Left lung (tissue), 10 donors: Measurements from ENCODE around the gene EEF1AKMT3. TPM values are rescaled to one million over a fixed set of nuclear protein-coding genes. Genes with fewer than 3 reads are reported as not detected.

Source experiments
- ATAC-seq: fragments of 200-7000 bp; cut with Tn5 transposase; one replicate; pipeline ENCODE4 v1.9.1; 2020; ENCODE audit warnings: moderate library complexity
- DNase-seq, 4 donors: peaks; one replicate each; pipeline ENCODE4 v3.0.0-alpha.2; 2013 to 2020
- H3K27ac ChIP-seq, 2 donors: fragments of 200-600 bp; sonication (generic) in 1 of 2; one replicate each; pipeline versions ENCODE4 v1.5.0 to v1.8.0; 2020 to 2021
- H3K27me3 ChIP-seq, 2 donors: fragments of 200-600 bp; sonication (generic) in 1 of 2; one replicate each; pipeline versions ENCODE4 v1.5.0 to v1.8.0; 2020 to 2021
- H3K36me3 ChIP-seq, 2 donors: fragments of 200-600 bp; sonication (generic) in 1 of 2; one replicate each; pipeline versions ENCODE4 v1.5.0 to v1.8.0; 2020 to 2021
- H3K4me1 ChIP-seq, 2 donors: fragments of 200-600 bp; one replicate each; pipeline ENCODE4 v1.8.0; 2021
- H3K4me3 ChIP-seq, 2 donors: fragments of 200-600 bp; sonication (generic) in 1 of 2; one replicate each; pipeline versions ENCODE4 v1.5.0 to v1.8.0; 2020 to 2021; ENCODE audit warnings: mild to moderate bottlenecking in 1 of 2
- H3K9me3 ChIP-seq, 2 donors: fragments of 200-600 bp; sonication (generic) in 1 of 2; one replicate each; pipeline versions ENCODE4 v1.5.0 to v1.8.0; 2020 to 2021
- intact Hi-C, 2 donors: fragments of 100-400 bp; cut with DNase I; formaldehyde crosslinking; loops; one replicate each; pipeline versions ENCODE4 v1.11.2 to v1.14.2; 2022
- polyA plus RNA-seq, 6 donors: library from polyadenylated mRNA; unstranded; fragments of 120-200 nt; gene quantifications; one replicate each; pipeline ENCODE4 v1.2.1, GENCODE V29; 2013; ENCODE audit not compliant: insufficient read length in 6 of 6
- total RNA-seq, 2 donors: library from RNA; stranded (reverse); fragmentation: NEBNext Ultra II Directional; extraction: Animal tissue kit (Norgen Biotek cat#: 25700); gene quantifications; one replicate each; pipeline ENCODE4 v1.2.1, GENCODE V29; 2021
- TF ChIP-seq, protein P1 (sequence below), 2 donors: fragments of 200-600 bp; sonication (generic) in 1 of 2; IDR thresholded peaks; one replicate each; pipeline versions ENCODE4 v1.5.0 to v1.8.0; 2021; ENCODE audit warnings: antibody characterized with exemption in 2 of 2
- donor health status: DM: no; HTN: yes; CAD: no.
- donor health status: DM: no; HTN: no; CAD: no.

The EEF1AKMT3 gene
- total and polyA plus RNA-seq, 8 donors: 6.2 to 19.7 (median 16.6) TPM

DNA sequence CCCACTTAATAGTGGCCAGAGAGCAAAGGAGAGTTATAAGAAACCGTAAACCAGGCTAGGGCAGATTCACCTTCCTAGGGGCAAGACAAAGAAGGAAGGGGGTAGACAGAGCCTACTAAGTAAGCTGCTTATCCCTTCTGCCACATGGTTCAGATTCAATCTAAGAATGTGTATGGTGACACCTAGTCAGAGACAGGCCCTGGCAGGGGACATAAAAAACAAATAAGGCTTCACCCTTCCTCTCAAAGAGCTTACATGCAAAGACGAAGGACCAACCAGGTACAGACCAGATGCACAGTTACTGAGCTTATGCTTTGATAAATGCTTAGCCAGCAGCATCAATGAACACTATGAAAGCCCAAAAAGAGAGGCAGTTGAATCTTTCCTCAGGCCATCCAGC lies 10.0 kb upstream of the EEF1AKMT3 start:
- Histone ChIP-seq H3K4me1 (peaks cover 23 to 32% of the 10 kb centered on the region in 2 donors), H3K36me3 (peaks cover 0 to 20% of the 10 kb centered on the region in 2 donors), H3K9me3 (no peaks in the 10 kb centered on the region), H3K27me3 (peaks cover 24 to 51% of the 10 kb centered on the region in 2 donors), H3K27ac (no peak overlapping the region), H3K4me3 (no peak overlapping the region)
- ATAC-seq (no peak), DNase-seq (no peak)
- TF ChIP-seq, protein P1, sequence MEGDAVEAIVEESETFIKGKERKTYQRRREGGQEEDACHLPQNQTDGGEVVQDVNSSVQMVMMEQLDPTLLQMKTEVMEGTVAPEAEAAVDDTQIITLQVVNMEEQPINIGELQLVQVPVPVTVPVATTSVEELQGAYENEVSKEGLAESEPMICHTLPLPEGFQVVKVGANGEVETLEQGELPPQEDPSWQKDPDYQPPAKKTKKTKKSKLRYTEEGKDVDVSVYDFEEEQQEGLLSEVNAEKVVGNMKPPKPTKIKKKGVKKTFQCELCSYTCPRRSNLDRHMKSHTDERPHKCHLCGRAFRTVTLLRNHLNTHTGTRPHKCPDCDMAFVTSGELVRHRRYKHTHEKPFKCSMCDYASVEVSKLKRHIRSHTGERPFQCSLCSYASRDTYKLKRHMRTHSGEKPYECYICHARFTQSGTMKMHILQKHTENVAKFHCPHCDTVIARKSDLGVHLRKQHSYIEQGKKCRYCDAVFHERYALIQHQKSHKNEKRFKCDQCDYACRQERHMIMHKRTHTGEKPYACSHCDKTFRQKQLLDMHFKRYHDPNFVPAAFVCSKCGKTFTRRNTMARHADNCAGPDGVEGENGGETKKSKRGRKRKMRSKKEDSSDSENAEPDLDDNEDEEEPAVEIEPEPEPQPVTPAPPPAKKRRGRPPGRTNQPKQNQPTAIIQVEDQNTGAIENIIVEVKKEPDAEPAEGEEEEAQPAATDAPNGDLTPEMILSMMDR (IDR thresholded peaks at IDR 0.05): no peak
- intact Hi-C loops: no loop called here

DNA sequence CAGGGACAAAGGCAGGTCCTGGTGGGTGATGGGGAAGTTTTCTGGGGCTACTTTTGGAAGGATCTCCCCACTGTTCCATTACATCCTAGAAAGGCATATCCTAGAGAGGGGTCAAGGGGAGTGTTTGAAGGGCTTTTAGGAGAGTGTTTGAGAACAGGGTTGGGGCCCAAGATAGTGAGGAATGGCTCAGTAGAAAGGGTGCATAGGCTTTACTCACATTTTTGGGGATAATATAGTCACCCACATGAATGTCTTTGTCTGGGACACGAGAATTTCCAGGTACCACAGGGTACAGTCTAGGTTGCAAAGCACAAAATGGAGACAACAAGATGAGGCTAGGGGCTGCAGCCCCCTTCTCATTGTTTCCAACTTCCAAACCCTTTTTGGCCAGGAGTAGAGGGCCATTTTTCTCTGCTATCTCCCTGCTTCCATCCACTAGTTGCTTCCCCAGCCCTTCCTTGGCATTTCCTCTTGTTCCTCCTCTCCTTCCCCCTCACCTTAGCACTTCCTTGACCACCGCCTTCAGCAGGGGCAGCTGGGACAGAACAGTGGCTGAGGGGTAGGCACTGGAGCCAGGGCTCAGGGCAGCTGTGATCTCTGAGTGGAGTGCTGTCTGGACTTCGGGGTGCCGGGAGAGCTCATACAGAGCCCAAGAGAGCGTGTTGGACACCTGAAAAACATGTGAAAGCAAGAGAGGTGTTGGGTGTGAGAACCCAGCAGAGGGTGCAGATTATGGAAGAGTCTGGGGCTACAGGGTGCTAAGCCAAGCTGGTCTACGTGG lies 8.3 kb upstream of the EEF1AKMT3 start:
- ATAC-seq (no peak), DNase-seq (no peak)
- intact Hi-C loops: no loop called here
- Histone ChIP-seq H3K4me3 (peak overlapping the region in 1 of 2 donors; percentile 45), H3K27me3 (peaks cover 24 to 55% of the 10 kb centered on the region in 2 donors), H3K27ac (no peak overlapping the region), H3K36me3 (peaks cover 0 to 14% of the 10 kb centered on the region in 2 donors), H3K4me1 (peaks cover 23 to 32% of the 10 kb centered on the region in 2 donors), H3K9me3 (no peaks in the 10 kb centered on the region)
- TF ChIP-seq, protein P1 (IDR thresholded peaks at IDR 0.05): no peak

DNA sequence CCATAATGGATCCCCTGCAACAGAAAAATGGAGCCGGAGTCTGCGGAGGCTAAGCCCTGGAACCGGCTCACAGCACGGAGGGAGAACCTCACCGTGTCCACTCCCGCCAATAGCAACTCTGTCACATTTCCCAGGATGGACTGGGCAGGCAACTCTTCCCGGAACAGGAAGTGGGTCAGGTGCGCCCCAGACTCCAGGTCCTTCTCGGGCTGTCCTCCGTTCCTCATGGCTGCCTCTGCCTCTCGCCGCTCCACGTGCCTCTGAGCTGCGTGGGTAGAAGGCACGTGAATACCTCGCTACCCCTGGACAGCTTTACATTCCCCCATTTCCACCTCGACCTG lies 7.8 kb upstream of the EEF1AKMT3 start:
- H3K4me3 ChIP-seq: peak overlapping the region; percentile 38 to 45
- ATAC-seq (peak; percentile 24), DNase-seq (no peak)
- peaks cover 0 to 17% of the 10 kb centered on the region in 2 donors for H3K36me3 ChIP-seq
- peaks cover 23 to 32% of the 10 kb centered on the region in 2 donors for H3K4me1 ChIP-seq
- H3K27me3 ChIP-seq: peaks cover 24 to 55% of the 10 kb centered on the region in 2 donors
- no peaks in the 10 kb centered on the region for H3K9me3 ChIP-seq
- TF ChIP-seq, protein P1 (IDR thresholded peaks at IDR 0.05): no peak
- no peak overlapping the region for H3K27ac ChIP-seq
- intact Hi-C loops: no loop called here

DNA sequence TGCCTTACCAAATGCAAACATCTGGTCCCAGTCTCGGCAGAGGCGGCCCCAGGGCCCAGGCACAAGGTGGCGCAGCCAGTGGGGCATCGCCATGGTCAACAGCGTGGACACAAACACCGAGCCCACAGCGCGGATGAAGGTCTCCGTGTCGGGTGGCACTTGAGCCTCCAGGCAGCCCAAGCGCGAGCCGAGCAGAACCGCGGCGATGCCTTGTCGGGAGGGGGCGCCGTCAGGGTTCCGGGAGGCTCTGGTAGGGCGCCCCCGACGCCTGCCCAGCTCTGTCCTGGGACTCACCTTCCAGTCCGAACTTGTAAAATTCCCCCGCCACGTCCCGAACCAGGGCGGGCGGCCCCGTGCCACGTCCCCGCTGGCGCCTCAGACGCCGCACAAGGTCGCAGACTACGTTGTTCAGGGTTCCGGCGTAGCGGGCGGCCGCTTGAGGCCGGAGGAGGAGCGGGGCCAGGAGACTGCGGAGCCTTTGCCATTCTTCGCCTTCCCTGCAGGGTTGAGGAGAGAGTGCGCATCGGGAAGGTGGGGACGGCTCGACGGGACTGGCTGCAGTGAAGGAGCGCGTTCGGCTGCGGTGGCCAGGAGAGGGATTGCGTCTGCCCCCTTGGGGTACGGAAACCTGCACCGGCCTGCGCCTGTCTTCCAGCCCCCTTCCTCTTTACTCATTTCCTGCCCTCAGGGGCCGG lies 7.3 kb upstream of the EEF1AKMT3 start:
- H3K4me1 ChIP-seq: peaks cover 23 to 32% of the 10 kb centered on the region in 2 donors
- intact Hi-C loops: no loop called here
- no peak overlapping the region for H3K27ac ChIP-seq
- peak overlapping the region; percentile 38 to 45 for H3K4me3 ChIP-seq
- TF ChIP-seq, protein P1 (IDR thresholded peaks at IDR 0.05): peak in 1 of 2 donors; percentile 15
- ATAC-seq (peak; percentile 60), DNase-seq (peak in 1 of 4 donors; percentile 86)
- H3K9me3 ChIP-seq: no peaks in the 10 kb centered on the region
- H3K36me3 ChIP-seq: peaks cover 0 to 22% of the 10 kb centered on the region in 2 donors
- peaks cover 24 to 55% of the 10 kb centered on the region in 2 donors for H3K27me3 ChIP-seq
